NB4 (cell line): Measurements from ENCODE around the gene CACNG6.

Source experiments
- DNase-seq: peaks from one replicate; pipeline ENCODE4 v3.0.0; 2010; ENCODE audit warnings: low read depth
- H3K4me3 ChIP-seq: one replicate; pipeline ENCODE4 v1.5.1; 2011; ENCODE audit warnings: mild to moderate bottlenecking, low read depth, low read length, moderate library complexity
- MYC ChIP-seq: IDR thresholded peaks from 2 replicates; pipeline ENCODE4 v1.6.1; 2011; ENCODE audit warnings: low read depth, low read length
- POLR2A ChIP-seq: IDR thresholded peaks from 2 replicates; pipeline ENCODE4 v1.6.1; 2011; ENCODE audit warnings: mild to moderate bottlenecking; ENCODE audit not compliant: insufficient read length; ENCODE audit errors: extremely low read depth
- TF ChIP-seq, protein P1 (sequence below): IDR thresholded peaks from 2 replicates; pipeline ENCODE4 v1.6.1; 2011; ENCODE audit warnings: low read depth, low read length
- TF ChIP-seq, protein P2 (sequence below): IDR thresholded peaks from one replicate; pipeline ENCODE4 v1.5.1; 2012; ENCODE audit warnings: low read depth, low read length

Gene CACNG6

DNA sequence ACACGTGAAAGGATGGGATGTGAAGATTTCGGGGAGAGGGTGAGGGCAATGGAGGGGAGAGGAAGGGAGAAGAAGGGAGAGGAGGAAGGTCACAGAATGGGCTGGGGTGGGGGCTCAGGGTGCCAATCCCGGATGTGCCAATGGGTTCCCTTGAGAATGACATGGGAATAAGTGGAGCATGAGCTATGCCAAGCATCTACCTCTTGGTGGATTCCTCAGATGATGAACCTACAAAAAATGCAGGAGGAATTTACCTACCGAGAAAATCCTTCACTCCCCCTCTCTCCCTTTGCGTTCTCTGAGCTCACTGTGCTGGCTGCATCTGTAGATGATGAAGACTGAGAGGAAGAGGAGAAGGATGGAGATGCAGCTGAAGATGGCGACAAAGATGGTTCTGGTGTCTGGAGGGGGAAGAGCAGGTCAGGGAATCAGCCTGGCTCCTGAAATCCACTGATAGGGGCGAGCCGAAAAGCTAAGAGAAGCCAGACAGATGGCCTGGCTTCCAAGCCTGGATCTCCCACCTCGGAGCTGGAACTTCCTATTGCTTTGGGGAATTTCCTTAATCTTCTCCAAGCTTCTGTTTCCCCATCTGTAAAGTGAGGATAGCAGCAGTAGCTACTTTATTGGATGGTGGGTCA is 50.7 kb downstream of the CACNG6 start:
- TF ChIP-seq POLR2A = no peak
- no peak overlapping the region for H3K4me3 ChIP-seq
- DNase-seq = no peak

DNA sequence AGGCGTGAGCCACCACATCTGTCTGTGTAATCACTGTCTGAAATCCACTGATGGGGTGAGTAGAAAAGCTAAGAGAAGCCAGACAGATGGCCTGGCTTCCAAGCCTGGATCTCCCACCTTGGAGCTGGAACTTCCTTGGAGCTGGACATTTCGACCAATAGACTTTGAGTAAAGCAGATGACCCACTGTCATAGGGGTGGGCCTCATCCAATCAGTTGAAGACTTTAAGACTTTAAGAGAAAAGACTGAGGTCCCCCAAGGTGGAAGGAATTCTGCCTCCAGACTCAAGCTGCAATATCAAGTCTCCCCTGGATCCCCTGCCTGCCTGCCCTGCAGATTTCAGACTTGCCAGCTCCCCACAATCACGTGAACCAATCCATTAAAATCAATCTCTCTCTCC is 51.6 kb downstream of the CACNG6 start:
- DNase-seq = no peak
- no peak for TF ChIP-seq MYC
- TF ChIP-seq, protein P1, sequence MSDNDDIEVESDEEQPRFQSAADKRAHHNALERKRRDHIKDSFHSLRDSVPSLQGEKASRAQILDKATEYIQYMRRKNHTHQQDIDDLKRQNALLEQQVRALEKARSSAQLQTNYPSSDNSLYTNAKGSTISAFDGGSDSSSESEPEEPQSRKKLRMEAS = no peak
- no peak for TF ChIP-seq POLR2A
- TF ChIP-seq, protein P2, sequence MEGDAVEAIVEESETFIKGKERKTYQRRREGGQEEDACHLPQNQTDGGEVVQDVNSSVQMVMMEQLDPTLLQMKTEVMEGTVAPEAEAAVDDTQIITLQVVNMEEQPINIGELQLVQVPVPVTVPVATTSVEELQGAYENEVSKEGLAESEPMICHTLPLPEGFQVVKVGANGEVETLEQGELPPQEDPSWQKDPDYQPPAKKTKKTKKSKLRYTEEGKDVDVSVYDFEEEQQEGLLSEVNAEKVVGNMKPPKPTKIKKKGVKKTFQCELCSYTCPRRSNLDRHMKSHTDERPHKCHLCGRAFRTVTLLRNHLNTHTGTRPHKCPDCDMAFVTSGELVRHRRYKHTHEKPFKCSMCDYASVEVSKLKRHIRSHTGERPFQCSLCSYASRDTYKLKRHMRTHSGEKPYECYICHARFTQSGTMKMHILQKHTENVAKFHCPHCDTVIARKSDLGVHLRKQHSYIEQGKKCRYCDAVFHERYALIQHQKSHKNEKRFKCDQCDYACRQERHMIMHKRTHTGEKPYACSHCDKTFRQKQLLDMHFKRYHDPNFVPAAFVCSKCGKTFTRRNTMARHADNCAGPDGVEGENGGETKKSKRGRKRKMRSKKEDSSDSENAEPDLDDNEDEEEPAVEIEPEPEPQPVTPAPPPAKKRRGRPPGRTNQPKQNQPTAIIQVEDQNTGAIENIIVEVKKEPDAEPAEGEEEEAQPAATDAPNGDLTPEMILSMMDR = no peak
- no peak overlapping the region for H3K4me3 ChIP-seq

DNA sequence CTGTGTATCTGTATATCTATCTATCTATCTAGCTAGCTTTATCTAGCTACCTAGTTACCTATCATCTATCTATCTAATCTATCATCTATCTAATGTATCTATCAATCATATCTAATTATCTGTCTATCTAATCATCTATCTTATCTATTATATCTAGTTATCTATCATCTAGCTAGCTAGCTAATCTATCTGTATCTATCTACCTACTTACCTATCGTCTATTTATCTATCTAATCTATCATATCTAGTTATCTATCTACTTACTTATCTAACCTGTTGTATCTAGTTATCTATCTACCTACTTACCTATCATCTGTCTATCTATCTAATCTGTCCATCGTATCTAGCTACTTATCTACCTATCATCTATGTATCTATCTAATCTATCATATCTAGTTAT is 54.3 kb downstream of the CACNG6 start:
- DNase-seq = no peak
- no peak overlapping the region for H3K4me3 ChIP-seq
- TF ChIP-seq MYC (no peak), POLR2A (no peak)
- TF ChIP-seq, protein P2 = no peak

DNA sequence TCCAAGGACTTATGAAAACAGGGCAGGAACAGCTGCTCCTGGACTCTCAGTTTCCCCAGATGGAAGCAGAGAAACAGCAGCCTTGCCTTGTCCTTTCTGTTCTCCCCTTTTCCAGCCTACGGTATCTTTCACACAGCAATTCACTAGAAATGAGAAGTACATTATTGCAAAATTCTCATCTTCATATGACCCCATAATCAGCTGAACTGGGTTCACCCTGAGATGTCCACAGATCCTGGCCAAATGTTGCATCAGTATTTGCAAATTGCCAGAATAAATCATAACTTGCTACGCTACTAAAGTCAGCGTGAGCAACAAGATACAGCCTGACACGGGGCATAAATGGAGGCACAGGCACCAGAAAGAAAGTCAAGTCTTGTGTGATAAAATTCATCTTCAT is 56.2 kb downstream of the CACNG6 start:
- H3K4me3 ChIP-seq = no peak overlapping the region
- DNase-seq = peak; percentile 44
- TF ChIP-seq MYC = no peak
- TF ChIP-seq, protein P2 = no peak
